WTC11 (cell line): ENCODE measurements around the gene CHN1.

Experiments
- ATF1 ChIP-seq: sonication (generic); formaldehyde crosslinking; IDR thresholded peaks from 2 replicates; pipeline ENCODE4 v1.8.1; 2023; ENCODE audit warnings: mild to moderate bottlenecking, moderate library complexity, missing genetic modification reagents
- ATF3 ChIP-seq: sonication (generic); formaldehyde crosslinking; conservative IDR thresholded peaks from 2 replicates; pipeline ENCODE4 v1.8.1; 2022; ENCODE audit warnings: mild to moderate bottlenecking, missing genetic modification reagents
- CREB1 ChIP-seq: sonication (generic); formaldehyde crosslinking; IDR thresholded peaks from 2 replicates; pipeline ENCODE4 v1.8.0; 2023; ENCODE audit warnings: mild to moderate bottlenecking, missing genetic modification reagents
- CTCF ChIP-seq: fragments of 200-600 bp; IDR thresholded peaks from 2 replicates; pipeline ENCODE4 v1.8.0; 2022; ENCODE audit warnings: antibody characterized with exemption
- FOXJ3 ChIP-seq: sonication (generic); formaldehyde crosslinking; IDR thresholded peaks from 2 replicates; pipeline ENCODE4 v1.9.0; 2021; ENCODE audit warnings: missing genetic modification reagents, mild to moderate bottlenecking, borderline replicate concordance
- NFE2L1 ChIP-seq: sonication (generic); formaldehyde crosslinking; IDR thresholded peaks from 2 replicates; pipeline ENCODE4 v1.8.1; 2023; ENCODE audit warnings: missing genetic modification reagents

DNA sequence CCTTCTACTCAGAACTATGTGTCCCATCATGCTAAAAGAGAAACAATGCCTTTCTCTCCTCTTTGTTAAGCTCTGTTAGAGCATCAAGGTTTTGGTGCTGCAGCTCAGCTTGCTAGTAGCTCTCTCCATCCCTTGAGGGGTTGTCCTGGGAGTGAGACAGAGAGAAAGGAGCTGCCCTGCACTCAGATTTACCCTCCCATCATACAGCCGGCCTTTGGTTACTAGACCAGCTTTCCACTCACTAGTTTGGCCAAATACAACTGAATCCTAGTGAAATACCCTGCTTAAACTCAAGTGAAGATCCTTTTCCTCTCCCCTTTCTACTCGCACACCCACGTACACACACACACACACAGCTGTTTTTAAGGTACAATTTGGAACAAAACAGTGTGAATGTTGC, 2.3 kb upstream of the CHN1 start:
- TF ChIP-seq CREB1 (CRISPR knock-in tag) (no peak), ATF1 (CRISPR knock-in tag) (no peak), CTCF (no peak), FOXJ3 (CRISPR knock-in tag) (no peak), ATF3 (CRISPR knock-in tag) (no peak), NFE2L1 (CRISPR knock-in tag) (no peak)
